HG03066 (cell line): Measurements from ENCODE around the gene CLASRP.

Experiments
- ATAC-seq: cut with Tn5 transposase; IDR thresholded peaks from one replicate; pipeline ENCODE4 v1.9.1; 2021; ENCODE audit warnings: low read depth; ENCODE audit not compliant: unreplicated experiment

CLASRP gene

GRCh38 chr19:45058622-45059159 is 19.8 kb downstream of the CLASRP start:
- ATAC-seq: no peak

GRCh38 chr19:45059258-45059965 is 20.6 kb downstream of the CLASRP start:
- ATAC-seq: no peak

- ATAC-seq: no peak
These were observed 23.1 kb downstream of the CLASRP start for GRCh38 chr19:45061965-45062364.

- no peak for ATAC-seq
These were observed 25.3 kb downstream of the CLASRP start for GRCh38 chr19:45063851-45064801.

- no peak for ATAC-seq
These were observed 28.2 kb downstream of the CLASRP start for GRCh38 chr19:45066921-45067661.

- no peak for ATAC-seq
These were observed 29.2 kb downstream of the CLASRP start for GRCh38 chr19:45068041-45068440.

- no peak for ATAC-seq
These were observed 30.2 kb downstream of the CLASRP start for GRCh38 chr19:45069056-45069455.

- no peak for ATAC-seq
These were observed 31.4 kb downstream of the CLASRP start for GRCh38 chr19:45070214-45070613.

- ATAC-seq: no peak
These were observed 32.2 kb downstream of the CLASRP start for GRCh38 chr19:45070861-45071544.

- no peak for ATAC-seq
These were observed 32.7 kb downstream of the CLASRP start for GRCh38 chr19:45071545-45071938.

GRCh38 chr19:45071969-45072790 is 33.3 kb downstream of the CLASRP start:
- ATAC-seq: no peak

- ATAC-seq: no peak
These were observed 36.0 kb downstream of the CLASRP start for GRCh38 chr19:45074744-45075300.

- peak; percentile 59 for ATAC-seq
These were observed 36.6 kb downstream of the CLASRP start for GRCh38 chr19:45075301-45076028.

GRCh38 chr19:45076029-45076850 is 37.4 kb downstream of the CLASRP start, which contains the start of gene ZNF296:
Gene ZNF296, minus strand, starts transcription at chr19:45076478. Its CDS starts 105 bp downstream, at chr19:45076373.
- peak; percentile 40 for ATAC-seq

GRCh38 chr19:45076851-45077730 is 38.2 kb downstream of the CLASRP start:
- ATAC-seq: no peak

GRCh38 chr19:45078390-45079062 is 39.7 kb downstream of the CLASRP start:
- no peak for ATAC-seq
